Sigmoid colon (tissue), 4 donors: ENCODE measurements around the gene C19orf47.

ENCODE experiments used
- CTCF ChIP-seq, 4 experiments: fragments of 450-650 bp in 3 of 4; fragments of 200-600 bp in 1 of 4; IDR thresholded peaks; one replicate each; pipeline ENCODE4 v1.5.1; 2016 to 2019; ENCODE audit warnings: antibody characterized with exemption in 4 of 4, mild to moderate bottlenecking in 3 of 4, moderate library complexity in 2 of 4
- EP300 ChIP-seq, 4 donors: sonication (generic); formaldehyde crosslinking; IDR thresholded peaks; one replicate each; pipeline ENCODE4 v1.6.1; 2017; ENCODE audit warnings: antibody characterized with exemption in 4 of 4
- POLR2A ChIP-seq, 2 donors: fragments of 450-650 bp; IDR thresholded peaks; one replicate each; pipeline ENCODE4 v1.6.1; 2016; ENCODE audit warnings: antibody characterized with exemption in 2 of 2, mild to moderate bottlenecking in 2 of 2, moderate library complexity in 2 of 2
- POLR2AphosphoS5 ChIP-seq, 4 donors: sonication (generic); formaldehyde crosslinking; IDR thresholded peaks; one replicate each; pipeline ENCODE4 v1.6.1; 2017; ENCODE audit warnings: antibody characterized with exemption in 4 of 4

GRCh38 chr19:40380199-40381037 lies 32.2 kb upstream of the C19orf47 start:
- TF ChIP-seq CTCF (IDR thresholded peaks at IDR 0.05) (no peak), POLR2AphosphoS5 (IDR thresholded peaks at IDR 0.05) (no peak), POLR2A (IDR thresholded peaks at IDR 0.05) (no peak), EP300 (IDR thresholded peaks at IDR 0.05) (no peak)
